ENCODE measurements around the gene ATP11A.

Gene ATP11A

GRCh38 chr13:112757759-112758086, 67.9 kb downstream of the ATP11A start:
- Histone ChIP-seq H3K36me3 (ENCODE audit: control insufficient read depth, insufficient read depth, low read length) (no peaks in the 10 kb centered on the region), H3K4me1 (ENCODE audit: control insufficient read depth, insufficient read depth, low read length) (peaks cover 7% of the 10 kb centered on the region; the same call in 1 of the 2 replicates), H3K27ac (ENCODE audit: low read depth, low read length) (peak overlapping the region; percentile 59), H3K9me3 (ENCODE audit: control insufficient read depth, insufficient read depth, low read length) (no peaks in the 10 kb centered on the region), H3K4me3 (ENCODE audit: low read depth, low read length) (no peak overlapping the region), H3K27me3 (ENCODE audit: control insufficient read depth, insufficient read depth, low read length) (no peaks in the 10 kb centered on the region), H3K9ac (ENCODE audit: low read depth, low read length) (no peak overlapping the region)

- H3K36me3 ChIP-seq (ENCODE audit: control insufficient read depth, insufficient read depth, low read length), result no peaks in the 10 kb centered on the region
- no peaks in the 10 kb centered on the region for H3K27me3 ChIP-seq (ENCODE audit: control insufficient read depth, insufficient read depth, low read length)
- peaks cover 7% of the 10 kb centered on the region; the same call in 1 of the 2 replicates for H3K4me1 ChIP-seq (ENCODE audit: control insufficient read depth, insufficient read depth, low read length)
- H3K4me3 ChIP-seq (ENCODE audit: low read depth, low read length), result no peak overlapping the region
- no peak overlapping the region for H3K9ac ChIP-seq (ENCODE audit: low read depth, low read length)
- no peaks in the 10 kb centered on the region for H3K9me3 ChIP-seq (ENCODE audit: control insufficient read depth, insufficient read depth, low read length)
- H3K27ac ChIP-seq (ENCODE audit: low read depth, low read length), result no peak overlapping the region
Observed at GRCh38 chr13:112759053-112759452, 69.2 kb downstream of the ATP11A start.

GRCh38 chr13:112759827-112760226, 70.0 kb downstream of the ATP11A start:
- no peak overlapping the region for H3K27ac ChIP-seq (ENCODE audit: low read depth, low read length)

GRCh38 chr13:112760435-112760834, 70.6 kb downstream of the ATP11A start:
- H3K9me3 ChIP-seq (ENCODE audit: control insufficient read depth, insufficient read depth, low read length), result no peaks in the 10 kb centered on the region
- no peak overlapping the region for H3K9ac ChIP-seq (ENCODE audit: low read depth, low read length)
- no peaks in the 10 kb centered on the region for H3K36me3 ChIP-seq (ENCODE audit: control insufficient read depth, insufficient read depth, low read length)
- no peaks in the 10 kb centered on the region for H3K27me3 ChIP-seq (ENCODE audit: control insufficient read depth, insufficient read depth, low read length)
- no peak overlapping the region for H3K27ac ChIP-seq (ENCODE audit: low read depth, low read length)
- H3K4me3 ChIP-seq (ENCODE audit: low read depth, low read length), result no peak overlapping the region
- peaks cover 7% of the 10 kb centered on the region; the same call in 1 of the 2 replicates for H3K4me1 ChIP-seq (ENCODE audit: control insufficient read depth, insufficient read depth, low read length)

More at GRCh38 chr13:112759827-112760226, 70.0 kb downstream of the ATP11A start:
- Histone ChIP-seq H3K4me1 (ENCODE audit: control insufficient read depth, insufficient read depth, low read length) (peaks cover 7% of the 10 kb centered on the region; the same call in 1 of the 2 replicates), H3K4me3 (ENCODE audit: low read depth, low read length) (no peak overlapping the region), H3K36me3 (ENCODE audit: control insufficient read depth, insufficient read depth, low read length) (no peaks in the 10 kb centered on the region), H3K27me3 (ENCODE audit: control insufficient read depth, insufficient read depth, low read length) (no peaks in the 10 kb centered on the region), H3K9me3 (ENCODE audit: control insufficient read depth, insufficient read depth, low read length) (no peaks in the 10 kb centered on the region), H3K9ac (ENCODE audit: low read depth, low read length) (no peak overlapping the region)

DNA sequence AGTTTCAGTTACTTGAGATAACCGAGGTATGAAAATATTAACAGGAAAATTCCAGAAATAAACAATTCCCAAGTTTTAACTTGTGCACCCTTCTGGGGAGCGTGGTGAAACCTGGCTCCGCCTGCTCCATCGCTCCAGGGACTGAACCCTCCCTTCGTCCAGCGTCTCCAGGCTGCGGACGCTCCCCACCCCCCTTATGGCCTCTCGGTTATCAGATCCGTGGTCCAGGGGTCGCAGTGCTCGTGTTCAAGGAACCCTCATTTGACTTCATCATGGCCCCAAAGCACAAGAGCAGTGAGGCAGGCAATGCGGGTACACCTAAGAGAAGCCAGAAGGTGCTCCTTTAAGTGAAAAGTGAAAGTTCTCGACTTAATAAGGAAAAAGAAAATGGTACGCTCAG, 71.1 kb downstream of the ATP11A start:
- peaks cover 7% of the 10 kb centered on the region; the same call in 1 of the 2 replicates for H3K4me1 ChIP-seq (ENCODE audit: control insufficient read depth, insufficient read depth, low read length)
- H3K27ac ChIP-seq (ENCODE audit: low read depth, low read length), result no peak overlapping the region

GRCh38 chr13:112761701-112762689, 72.2 kb downstream of the ATP11A start:
- H3K9ac ChIP-seq (ENCODE audit: low read depth, low read length), result no peak overlapping the region
- no peak overlapping the region for H3K27ac ChIP-seq (ENCODE audit: low read depth, low read length)
- no peaks in the 10 kb centered on the region for H3K9me3 ChIP-seq (ENCODE audit: control insufficient read depth, insufficient read depth, low read length)
- H3K36me3 ChIP-seq (ENCODE audit: control insufficient read depth, insufficient read depth, low read length), result no peaks in the 10 kb centered on the region
- peaks cover 7% of the 10 kb centered on the region; the same call in 1 of the 2 replicates for H3K4me1 ChIP-seq (ENCODE audit: control insufficient read depth, insufficient read depth, low read length)
- H3K4me3 ChIP-seq (ENCODE audit: low read depth, low read length), result no peak overlapping the region
- H3K27me3 ChIP-seq (ENCODE audit: control insufficient read depth, insufficient read depth, low read length), result no peaks in the 10 kb centered on the region

More for the DNA sequence above, 71.1 kb downstream of the ATP11A start:
- Histone ChIP-seq H3K36me3 (ENCODE audit: control insufficient read depth, insufficient read depth, low read length) (no peaks in the 10 kb centered on the region), H3K4me3 (ENCODE audit: low read depth, low read length) (no peak overlapping the region), H3K9me3 (ENCODE audit: control insufficient read depth, insufficient read depth, low read length) (no peaks in the 10 kb centered on the region), H3K27me3 (ENCODE audit: control insufficient read depth, insufficient read depth, low read length) (no peaks in the 10 kb centered on the region), H3K9ac (ENCODE audit: low read depth, low read length) (no peak overlapping the region)

DNA sequence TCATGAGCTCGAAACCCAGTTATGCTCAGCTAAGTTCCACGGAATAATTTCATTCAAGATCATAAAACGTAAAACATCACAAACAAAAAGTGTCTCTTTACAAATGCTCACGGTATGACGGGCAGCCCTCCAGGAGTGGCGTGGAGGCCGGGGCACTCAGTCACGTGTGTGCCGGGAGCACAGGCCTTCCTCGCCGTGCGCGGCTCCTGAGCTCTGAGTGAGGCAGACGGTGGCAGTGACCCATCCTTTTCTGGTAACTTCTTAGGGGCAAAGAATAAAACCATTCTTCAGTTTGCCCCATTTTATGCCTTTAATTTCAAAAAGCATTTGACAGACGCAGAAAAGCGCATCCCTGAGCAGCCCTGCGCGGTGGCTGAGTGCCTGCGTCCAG, 72.8 kb downstream of the ATP11A start:
- Histone ChIP-seq H3K4me3 (ENCODE audit: low read depth, low read length) (no peak overlapping the region), H3K9me3 (ENCODE audit: control insufficient read depth, insufficient read depth, low read length) (no peaks in the 10 kb centered on the region), H3K27me3 (ENCODE audit: control insufficient read depth, insufficient read depth, low read length) (no peaks in the 10 kb centered on the region), H3K27ac (ENCODE audit: low read depth, low read length) (no peak overlapping the region), H3K9ac (ENCODE audit: low read depth, low read length) (no peak overlapping the region), H3K36me3 (ENCODE audit: control insufficient read depth, insufficient read depth, low read length) (no peaks in the 10 kb centered on the region), H3K4me1 (ENCODE audit: control insufficient read depth, insufficient read depth, low read length) (peaks cover 7% of the 10 kb centered on the region; the same call in 1 of the 2 replicates)

GRCh38 chr13:112764028-112764427, 74.2 kb downstream of the ATP11A start:
- Histone ChIP-seq H3K4me3 (ENCODE audit: low read depth, low read length) (no peak overlapping the region), H3K9me3 (ENCODE audit: control insufficient read depth, insufficient read depth, low read length) (no peaks in the 10 kb centered on the region), H3K27me3 (ENCODE audit: control insufficient read depth, insufficient read depth, low read length) (no peaks in the 10 kb centered on the region), H3K27ac (ENCODE audit: low read depth, low read length) (no peak overlapping the region), H3K36me3 (ENCODE audit: control insufficient read depth, insufficient read depth, low read length) (no peaks in the 10 kb centered on the region), H3K9ac (ENCODE audit: low read depth, low read length) (no peak overlapping the region), H3K4me1 (ENCODE audit: control insufficient read depth, insufficient read depth, low read length) (peaks cover 13% of the 10 kb centered on the region; the same call in 1 of the 2 replicates)

- H3K27ac ChIP-seq (ENCODE audit: low read depth, low read length), result no peak overlapping the region
- peaks cover 19% of the 10 kb centered on the region for H3K4me1 ChIP-seq (ENCODE audit: control insufficient read depth, insufficient read depth, low read length)
- no peak overlapping the region for H3K9ac ChIP-seq (ENCODE audit: low read depth, low read length)
- no peaks in the 10 kb centered on the region for H3K36me3 ChIP-seq (ENCODE audit: control insufficient read depth, insufficient read depth, low read length)
- no peaks in the 10 kb centered on the region for H3K9me3 ChIP-seq (ENCODE audit: control insufficient read depth, insufficient read depth, low read length)
- H3K27me3 ChIP-seq (ENCODE audit: control insufficient read depth, insufficient read depth, low read length), result no peaks in the 10 kb centered on the region
- H3K4me3 ChIP-seq (ENCODE audit: low read depth, low read length), result no peak overlapping the region
Observed at GRCh38 chr13:112764864-112765561, 75.2 kb downstream of the ATP11A start.

- Histone ChIP-seq H3K27ac (ENCODE audit: low read depth, low read length) (no peak overlapping the region), H3K4me3 (ENCODE audit: low read depth, low read length) (no peak overlapping the region), H3K4me1 (ENCODE audit: control insufficient read depth, insufficient read depth, low read length) (peaks cover 19% of the 10 kb centered on the region), H3K36me3 (ENCODE audit: control insufficient read depth, insufficient read depth, low read length) (no peaks in the 10 kb centered on the region), H3K9me3 (ENCODE audit: control insufficient read depth, insufficient read depth, low read length) (no peaks in the 10 kb centered on the region), H3K27me3 (ENCODE audit: control insufficient read depth, insufficient read depth, low read length) (no peaks in the 10 kb centered on the region), H3K9ac (ENCODE audit: low read depth, low read length) (no peak overlapping the region)
Observed at GRCh38 chr13:112765731-112766130, 75.9 kb downstream of the ATP11A start.

DNA sequence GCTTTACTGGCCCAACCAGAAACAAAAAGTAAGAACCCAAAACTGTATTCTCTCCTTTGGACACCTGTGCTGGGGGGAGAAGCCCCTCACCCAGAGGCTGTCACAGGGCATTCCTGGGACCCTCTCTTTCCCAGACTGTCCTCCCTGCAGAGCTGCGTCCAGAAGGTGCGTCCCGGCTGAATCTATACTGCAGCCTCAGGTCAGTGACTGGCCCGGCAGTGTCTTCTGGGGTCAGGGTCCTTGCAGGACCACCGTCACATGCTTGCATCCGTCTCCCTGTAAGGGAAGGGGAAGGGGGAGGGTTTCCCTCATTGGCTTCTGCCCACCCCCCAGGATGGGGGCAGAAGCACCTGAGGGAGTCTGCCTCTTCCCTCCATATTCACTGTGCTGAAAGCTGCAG, 76.5 kb downstream of the ATP11A start:
- no peak overlapping the region for H3K4me3 ChIP-seq (ENCODE audit: low read depth, low read length)
- H3K4me1 ChIP-seq (ENCODE audit: control insufficient read depth, insufficient read depth, low read length), result peaks cover 19% of the 10 kb centered on the region
- no peaks in the 10 kb centered on the region for H3K9me3 ChIP-seq (ENCODE audit: control insufficient read depth, insufficient read depth, low read length)
- H3K36me3 ChIP-seq (ENCODE audit: control insufficient read depth, insufficient read depth, low read length), result no peaks in the 10 kb centered on the region
- H3K27ac ChIP-seq (ENCODE audit: low read depth, low read length), result no peak overlapping the region
- H3K9ac ChIP-seq (ENCODE audit: low read depth, low read length), result no peak overlapping the region
- no peaks in the 10 kb centered on the region for H3K27me3 ChIP-seq (ENCODE audit: control insufficient read depth, insufficient read depth, low read length)
